SK-N-MC (cell line): ENCODE measurements around the gene AKT3.
"Not testable (repeated sequence)": the region's sequence is repeated elsewhere in the genome, so short reads cannot be mapped to it uniquely, and the experiment has no call there.

Source experiments
- DNase-seq: peaks from one replicate; pipeline ENCODE4 v3.0.0-alpha.2; 2011; ENCODE audit warnings: low read depth, low spot score
- H3K27ac ChIP-seq: fragments of 200-600 bp; sonication (generic); 2 replicates; pipeline ENCODE4 v1.5.1; 2016; ENCODE audit warnings: mixed run types
- H3K36me3 ChIP-seq: fragments of 200-600 bp; sonication (generic); 2 replicates; pipeline ENCODE4 v1.6.1; 2017; ENCODE audit warnings: antibody characterized with exemption, low read length, mixed read lengths; ENCODE audit not compliant: insufficient read depth
- H3K4me3 ChIP-seq: fragments of 200-600 bp; sonication (generic); 2 replicates; pipeline ENCODE4 v1.5.1; 2016
- H3K9ac ChIP-seq: fragments of 200-600 bp; sonication (generic); 2 replicates; pipeline ENCODE4 v1.8.0; 2017; ENCODE audit warnings: mixed run types, mixed read lengths; ENCODE audit not compliant: insufficient read length
- H3K9me3 ChIP-seq: fragments of 200-600 bp; sonication (generic); 2 replicates; pipeline ENCODE4 v1.6.1; 2017; ENCODE audit warnings: low read depth, mild to moderate bottlenecking, antibody characterized with exemption, low read length, moderate library complexity, mixed read lengths
- EZH2 ChIP-seq: fragments of 200-600 bp; sonication (generic); IDR thresholded peaks from one replicate; pipeline ENCODE4 v1.6.1; 2017; ENCODE audit warnings: antibody characterized with exemption
- FOXP2 ChIP-seq: optimal IDR thresholded peaks from 2 replicates; pipeline ENCODE3; 2011; ENCODE audit warnings: mild to moderate bottlenecking, moderate library complexity; ENCODE audit not compliant: insufficient read depth; ENCODE audit errors: extremely low read length, control extremely low read depth
- POLR2AphosphoS5 ChIP-seq: IDR thresholded peaks from 2 replicates; pipeline ENCODE4 v1.6.1; 2012; ENCODE audit warnings: mild to moderate bottlenecking, low read depth, low read length, borderline replicate concordance

Gene AKT3

GRCh38 chr1:243594455-243594854 is 255.6 kb downstream of the AKT3 start:
- TF ChIP-seq EZH2 (no peak), FOXP2 (no peak), POLR2AphosphoS5 (no peak)
- no peaks in the 10 kb centered on the region for H3K9me3 ChIP-seq
- H3K27ac ChIP-seq, result no peak overlapping the region
- H3K36me3 ChIP-seq, result no peaks in the 10 kb centered on the region
- no peak for DNase-seq
- no peak overlapping the region for H3K9ac ChIP-seq
- H3K4me3 ChIP-seq, result no peak overlapping the region

DNA sequence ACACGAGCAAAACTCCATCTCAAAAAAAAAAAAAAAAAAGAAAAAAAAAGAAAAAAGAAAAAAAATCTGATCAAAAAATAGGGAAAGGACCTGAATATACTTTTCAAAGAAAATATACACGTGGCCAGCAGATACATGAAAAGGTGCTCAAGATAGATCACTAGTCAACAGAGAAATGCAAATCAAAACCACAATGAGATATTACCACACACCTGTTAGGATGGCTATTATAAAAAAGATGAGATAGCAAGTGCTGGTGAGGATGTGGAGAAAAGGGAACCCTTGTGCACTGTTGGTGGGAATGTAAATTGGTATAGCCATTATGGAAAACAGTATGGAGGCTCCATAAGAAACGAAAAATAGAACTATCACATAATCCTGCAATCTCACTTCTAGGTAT is 260.8 kb downstream of the AKT3 start:
- not testable (repeated sequence) for H3K36me3 ChIP-seq, H3K9ac ChIP-seq, H3K4me3 ChIP-seq, H3K9me3 ChIP-seq, DNase-seq, H3K27ac ChIP-seq

DNA sequence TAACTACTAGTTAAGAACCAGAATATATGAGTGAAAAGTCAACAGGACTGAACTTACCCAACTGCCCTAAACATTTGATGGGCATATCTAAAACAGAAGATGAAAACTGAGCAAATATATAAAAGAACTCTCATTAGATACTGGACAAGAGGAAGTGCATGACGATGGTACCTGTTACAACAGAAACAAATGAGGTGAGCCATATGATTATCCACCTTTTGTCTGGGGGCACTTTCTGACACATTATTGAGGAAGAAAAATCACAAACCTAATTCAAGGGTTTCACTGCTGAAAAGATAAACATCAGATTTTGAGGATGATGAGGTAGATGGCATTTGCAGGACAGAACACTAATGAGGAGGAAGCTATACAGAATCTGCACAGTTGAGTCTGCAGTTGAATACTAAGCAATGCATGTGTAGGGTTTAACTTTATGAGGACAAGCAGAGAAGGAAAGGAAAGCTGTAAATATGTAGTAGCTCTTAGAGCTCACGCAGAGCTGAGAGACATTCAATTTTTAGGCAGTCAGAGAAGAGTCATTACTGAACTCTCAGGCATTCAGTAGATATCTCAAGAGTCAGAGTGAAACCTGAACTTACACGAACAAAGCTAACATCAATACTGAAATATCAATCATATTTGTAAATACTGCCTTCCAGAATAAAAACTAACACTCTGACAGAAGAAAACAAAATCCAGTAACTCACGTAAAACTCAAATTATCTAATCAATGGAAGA is 262.1 kb downstream of the AKT3 start:
- no peak for TF ChIP-seq FOXP2
- TF ChIP-seq EZH2, result no peak
- TF ChIP-seq POLR2AphosphoS5, result no peak
- Histone ChIP-seq H3K36me3 (no peaks in the 10 kb centered on the region), H3K9me3 (no peaks in the 10 kb centered on the region), H3K4me3 (no peak overlapping the region), H3K27ac (no peak overlapping the region), H3K9ac (no peak overlapping the region)
- no peak for DNase-seq

GRCh38 chr1:243587285-243587684 is 262.8 kb downstream of the AKT3 start:
- no peak for DNase-seq
- no peak overlapping the region for H3K27ac ChIP-seq
- no peaks in the 10 kb centered on the region for H3K9me3 ChIP-seq
- H3K36me3 ChIP-seq, result no peaks in the 10 kb centered on the region
- no peak overlapping the region for H3K4me3 ChIP-seq
- H3K9ac ChIP-seq, result no peak overlapping the region
- TF ChIP-seq EZH2 (no peak), POLR2AphosphoS5 (no peak), FOXP2 (no peak)

GRCh38 chr1:243585982-243586381 is 264.1 kb downstream of the AKT3 start:
- Histone ChIP-seq H3K9ac (no peak overlapping the region), H3K36me3 (no peaks in the 10 kb centered on the region), H3K4me3 (no peak overlapping the region), H3K9me3 (no peaks in the 10 kb centered on the region), H3K27ac (no peak overlapping the region)
- DNase-seq, result no peak
- no peak for TF ChIP-seq POLR2AphosphoS5
- TF ChIP-seq FOXP2, result no peak
- no peak for TF ChIP-seq EZH2

GRCh38 chr1:243582326-243582725 is 267.7 kb downstream of the AKT3 start:
- Histone ChIP-seq H3K9ac (no peak overlapping the region), H3K36me3 (no peaks in the 10 kb centered on the region), H3K9me3 (no peaks in the 10 kb centered on the region), H3K27ac (no peak overlapping the region), H3K4me3 (no peak overlapping the region)
- no peak for DNase-seq
- TF ChIP-seq EZH2 (no peak), FOXP2 (no peak), POLR2AphosphoS5 (no peak)

GRCh38 chr1:243580984-243581383 is 269.1 kb downstream of the AKT3 start:
- no peak overlapping the region for H3K9ac ChIP-seq
- H3K4me3 ChIP-seq, result no peak overlapping the region
- H3K9me3 ChIP-seq, result no peaks in the 10 kb centered on the region
- H3K27ac ChIP-seq, result no peak overlapping the region
- TF ChIP-seq EZH2 (no peak), FOXP2 (no peak), POLR2AphosphoS5 (no peak)
- DNase-seq, result no peak
- no peaks in the 10 kb centered on the region for H3K36me3 ChIP-seq

GRCh38 chr1:243580072-243580471 is 270.0 kb downstream of the AKT3 start:
- no peaks in the 10 kb centered on the region for H3K36me3 ChIP-seq

DNA sequence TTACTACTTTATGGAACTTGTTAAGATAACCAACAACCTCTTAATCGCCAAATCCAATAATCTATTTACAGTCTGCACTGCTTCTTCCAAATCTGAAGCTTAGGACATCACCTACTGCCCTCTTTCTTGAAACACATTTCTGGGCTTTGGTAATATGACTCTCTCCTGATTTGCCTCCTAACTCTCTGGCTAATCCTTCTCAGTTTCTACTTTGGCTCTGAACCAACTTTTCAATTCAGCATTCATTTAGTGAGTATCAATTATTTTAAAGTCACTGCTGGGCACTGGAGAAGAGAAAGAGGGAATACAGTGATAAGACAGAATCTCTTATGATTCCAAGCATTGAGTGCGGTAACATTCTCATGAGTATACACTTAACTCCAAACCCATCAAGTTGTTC is 275.0 kb downstream of the AKT3 start:
- H3K27ac ChIP-seq, result no peak overlapping the region
- no peak for DNase-seq
- H3K9me3 ChIP-seq, result no peaks in the 10 kb centered on the region
- no peaks in the 10 kb centered on the region for H3K36me3 ChIP-seq
- no peak for TF ChIP-seq EZH2
- no peak for TF ChIP-seq FOXP2
- TF ChIP-seq POLR2AphosphoS5, result no peak
- H3K4me3 ChIP-seq, result no peak overlapping the region
- H3K9ac ChIP-seq, result no peak overlapping the region

More at GRCh38 chr1:243580072-243580471, 270.0 kb downstream of the AKT3 start:
- no peak for DNase-seq
- Histone ChIP-seq H3K27ac (no peak overlapping the region), H3K9ac (no peak overlapping the region), H3K4me3 (no peak overlapping the region), H3K9me3 (no peaks in the 10 kb centered on the region)
- TF ChIP-seq EZH2 (no peak), FOXP2 (no peak), POLR2AphosphoS5 (no peak)

DNA sequence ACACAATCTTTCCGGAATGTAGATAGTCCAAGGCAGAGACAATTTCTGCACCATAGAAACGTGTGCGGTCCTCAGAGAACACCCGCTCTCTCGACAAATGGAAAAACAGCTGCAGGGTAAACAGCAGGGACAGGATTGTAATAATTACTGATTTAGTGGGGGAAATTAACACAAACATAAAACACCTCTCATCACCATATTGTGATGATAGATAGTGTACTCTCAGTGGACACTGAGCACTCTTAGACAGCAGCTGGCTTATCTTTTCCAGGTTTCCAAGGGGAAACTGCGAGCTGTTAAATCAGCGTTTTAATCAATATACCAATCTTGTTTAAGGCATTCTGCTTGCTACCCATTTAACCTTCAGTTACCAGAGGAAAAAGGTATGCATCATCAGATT is 277.1 kb downstream of the AKT3 start:
- Histone ChIP-seq H3K9ac (no peak overlapping the region), H3K9me3 (no peaks in the 10 kb centered on the region), H3K4me3 (no peak overlapping the region), H3K36me3 (no peaks in the 10 kb centered on the region), H3K27ac (no peak overlapping the region)
- no peak for DNase-seq
- TF ChIP-seq EZH2 (no peak), FOXP2 (no peak), POLR2AphosphoS5 (no peak)
